ENCODE data around the gene VPS16. TPM values are rescaled to one million over a fixed set of nuclear protein-coding genes. Genes with fewer than 3 reads are reported as not detected.

VPS16 gene
- total and polyA plus RNA-seq, 2 of the 13 experiments (the other 11 are each of a cell fraction or from before 2014, with no cell fraction given) = 34.2 to 35.4 TPM

- H3K4me3 ChIP-seq (replicated peaks in 1 of 3; ENCODE audit: insufficient read depth in 1 of 3, low read depth in 2 of 3, low read length in 3 of 3) = no peak overlapping the region
- H2AFZ ChIP-seq (ENCODE audit: low read length) = no peak overlapping the region
- H3K4me2 ChIP-seq (ENCODE audit: low read depth, low read length) = no peak overlapping the region
- no peaks in the 10 kb centered on the region for H4K20me1 ChIP-seq (ENCODE audit: insufficient read depth, low read length)
- peak; percentile 93 for ATAC-seq
- H3K79me2 ChIP-seq (ENCODE audit: insufficient read depth, low read length) = peaks cover 3% of the 10 kb centered on the region
- in situ Hi-C loops (cut with HindIII; ENCODE audit: extremely low pct_ligation_motif_present, low pct_unique_long_range_greater_than_20kb) (no loop called here), intact Hi-C loops (cut with micrococcal nuclease; ENCODE audit: unreplicated experiment) (loop anchor here (1.0 to 10.0 kb wide), 4 partner anchors 33 to 131 kb away; partner anchors contain the start of genes GNRH2 and MRPS26)
- CTCF ChIA-PET (ENCODE audit: low intra/inter-chr PET ratio, low total read pairs) = interaction anchor here (0.6 to 1.2 kb wide), 3 partner anchors 68 to 163 kb away, joined by 3 to 5 read pairs (median 4); no protein-coding TSS in a partner anchor
- no peak overlapping the region for H3K27ac ChIP-seq (ENCODE audit: extremely low read length, insufficient read depth, low read length)
- peaks cover 12% of the 10 kb centered on the region for H3K4me1 ChIP-seq (ENCODE audit: insufficient read depth, low read length)
- no peaks in the 10 kb centered on the region for H3K9me3 ChIP-seq (ENCODE audit: low read length)
- H3K9ac ChIP-seq (ENCODE audit: insufficient read depth, low read depth, low read length) = no peak overlapping the region
- H3K27me3 ChIP-seq (ENCODE audit: control insufficient read depth in 1 of 2, insufficient read depth in 2 of 2, low read length in 2 of 2) = no peaks in the 10 kb centered on the region
- POLR2A ChIA-PET = interaction anchor here (1.6 kb wide), 1 partner anchor 34 kb away, joined by 3 read pairs; no protein-coding TSS in a partner anchor
- no TSS peak for BruUV-seq (replicated peaks)
- peak; percentile 64 for FAIRE-seq
- DNase-seq (ENCODE audit: low spot score) = peak; percentile 71
- H3K36me3 ChIP-seq (replicated peaks in 1 of 2; ENCODE audit: control insufficient read depth in 1 of 2, insufficient read depth in 2 of 2, low read length in 2 of 2) = no peaks in the 10 kb centered on the region
- TF ChIP-seq MBD4 (IDR thresholded peaks at IDR 0.05; ENCODE audit: borderline replicate concordance, low read length) = no peak
- TF ChIP-seq ZNF44 (CRISPR knock-in tag; IDR thresholded peaks at IDR 0.05) = no peak
- TF ChIP-seq KAT8 (CRISPR knock-in tag; IDR thresholded peaks at IDR 0.05) = 0 out of 2 replicates have a peak, but pooled peaks have one; percentile 53
- peak; percentile 54 for TF ChIP-seq THAP11 (CRISPR knock-in tag; IDR thresholded peaks at IDR 0.05)
- no peak for TF ChIP-seq NAIF1 (CRISPR knock-in tag; IDR thresholded peaks at IDR 0.05; ENCODE audit: borderline replicate concordance)
- no peak for TF ChIP-seq E2F5 (CRISPR knock-in tag; conservative IDR thresholded peaks at IDR 0.05)
- no peak for TF ChIP-seq HNF4A (CRISPR knock-in tag; IDR thresholded peaks at IDR 0.05)
- 0 out of 2 replicates have a peak, but pooled peaks have one; percentile 23 for TF ChIP-seq ZHX1 (CRISPR knock-in tag; IDR thresholded peaks at IDR 0.05; ENCODE audit: low read depth)
- no peak for TF ChIP-seq ZNF83 (CRISPR knock-in tag; IDR thresholded peaks at IDR 0.05; ENCODE audit: borderline replicate concordance)
- TF ChIP-seq CHD2 (IDR thresholded peaks at IDR 0.05; ENCODE audit: low read depth, low read length) = no peak
- TF ChIP-seq KDM3A (CRISPR knock-in tag; IDR thresholded peaks at IDR 0.05; ENCODE audit: low read depth) = 0 out of 2 replicates have a peak, but pooled peaks have one; percentile 30
- no peak for TF ChIP-seq ZFP91 (CRISPR knock-in tag; IDR thresholded peaks at IDR 0.05; ENCODE audit: borderline replicate concordance)
- 0 out of 2 replicates have a peak, but pooled peaks have one; percentile 28 for TF ChIP-seq RXRB (CRISPR knock-in tag; IDR thresholded peaks at IDR 0.05; ENCODE audit: borderline replicate concordance)
- TF ChIP-seq SAP130 (CRISPR knock-in tag; IDR thresholded peaks at IDR 0.05; ENCODE audit: low read depth) = peak; percentile 37
- TF ChIP-seq GATAD1 (CRISPR knock-in tag; IDR thresholded peaks at IDR 0.05) = 0 out of 2 replicates have a peak, but pooled peaks have one; percentile 23
- no peak for TF ChIP-seq ZNF331 (CRISPR knock-in tag; IDR thresholded peaks at IDR 0.05)
- 0 out of 2 replicates have a peak, but pooled peaks have one; percentile 15 for TF ChIP-seq ZNF569 (CRISPR knock-in tag; IDR thresholded peaks at IDR 0.05; ENCODE audit: borderline replicate concordance)
- TF ChIP-seq SALL2 (CRISPR knock-in tag; IDR thresholded peaks at IDR 0.05) = no peak
- peak; percentile 89 for TF ChIP-seq STAG1 (CRISPR knock-in tag; IDR thresholded peaks at IDR 0.05)
Measured at GRCh38 chr20:2914160-2914559, 73.6 kb downstream of the VPS16 start.

Measured in HepG2 (cell line).